ENCODE data around the gene PNPLA7.

- TF ChIP-seq CTCF (IDR thresholded peaks at IDR 0.05): no peak
- no peak for TF ChIP-seq POLR2AphosphoS5 (IDR thresholded peaks at IDR 0.05; ENCODE audit: low read depth, low read length)
- no peak for TF ChIP-seq SIN3A (IDR thresholded peaks at IDR 0.05; ENCODE audit: borderline replicate concordance, insufficient read depth, low read depth, low read length)
- TF ChIP-seq REST (IDR thresholded peaks at IDR 0.05; ENCODE audit: insufficient read depth in 1 of 2, low read depth in 2 of 2, low read length in 1 of 2): no peak
Observed at GRCh38 chr9:137494550-137495351, 55.5 kb downstream of the PNPLA7 start.

Measured in Panc1 (cell line).